Memory B cell (primary cell): ENCODE data around the gene GPR152.
A peak's percentile ranks its signal among the peaks of the same experiment; 100 is the strongest.
"Not testable (repeated sequence)": the region's sequence is repeated elsewhere in the genome, so short reads cannot be mapped to it uniquely, and the experiment has no call there.

Experiments
- ATAC-seq: fragments of 150-1000 bp; cut with Tn5 transposase; 2 replicates; pipeline ENCODE4 v1.10.0; 2021; ENCODE audit warnings: low read depth, mild to moderate bottlenecking, moderate library complexity
- DNase-seq, 2 donors: peaks; one replicate each; pipeline ENCODE4 v3.0.0; 2022; ENCODE audit warnings: low spot score in 2 of 2
- H3K27ac Mint-ChIP-seq: one replicate; pipeline ENCODE4 v1.8.0; 2022; ENCODE audit warnings: mild to moderate bottlenecking, moderate library complexity, mixed read lengths
- H3K27me3 Mint-ChIP-seq: one replicate; pipeline ENCODE4 v1.8.0; 2022; ENCODE audit warnings: mixed read lengths
- H3K36me3 Mint-ChIP-seq: one replicate; pipeline ENCODE4 v1.8.0; 2022; ENCODE audit warnings: mild to moderate bottlenecking, mixed read lengths
- H3K4me1 Mint-ChIP-seq: one replicate; pipeline ENCODE4 v1.8.0; 2022; ENCODE audit warnings: mixed read lengths
- H3K4me3 Mint-ChIP-seq: one replicate; pipeline ENCODE4 v1.8.0; 2022; ENCODE audit warnings: mild to moderate bottlenecking, moderate library complexity, mixed read lengths
- H3K9me3 Mint-ChIP-seq: one replicate; pipeline ENCODE4 v1.8.0; 2022; ENCODE audit warnings: mixed read lengths

GPR152 gene

GRCh38 chr11:67492801-67493547, 40.4 kb upstream of the GPR152 start:
- Mint-ChIP-seq H3K9me3 (no peaks in the 10 kb centered on the region), H3K36me3 (peaks cover 21% of the 10 kb centered on the region), H3K4me1 (peaks cover 14% of the 10 kb centered on the region), H3K27me3 (no peaks in the 10 kb centered on the region), H3K4me3 (no peak overlapping the region), H3K27ac (no peak overlapping the region)
- DNase-seq = no peak
- ATAC-seq = no peak

- no peak overlapping the region for H3K27ac Mint-ChIP-seq
- ATAC-seq (no peak), DNase-seq (no peak)
- no peak overlapping the region for H3K4me3 Mint-ChIP-seq
- H3K9me3 Mint-ChIP-seq = no peaks in the 10 kb centered on the region
- peaks cover 20% of the 10 kb centered on the region for H3K4me1 Mint-ChIP-seq
- no peaks in the 10 kb centered on the region for H3K27me3 Mint-ChIP-seq
- H3K36me3 Mint-ChIP-seq = peaks cover 24% of the 10 kb centered on the region
These were observed 39.7 kb upstream of the GPR152 start for GRCh38 chr11:67492069-67492727.

- H3K27ac Mint-ChIP-seq = no peak overlapping the region
- DNase-seq (no peak), ATAC-seq (no peak)
- no peaks in the 10 kb centered on the region for H3K9me3 Mint-ChIP-seq
- no peak overlapping the region for H3K4me3 Mint-ChIP-seq
- no peaks in the 10 kb centered on the region for H3K27me3 Mint-ChIP-seq
- peaks cover 26% of the 10 kb centered on the region for H3K4me1 Mint-ChIP-seq
- H3K36me3 Mint-ChIP-seq = peaks cover 24% of the 10 kb centered on the region
These were observed 38.9 kb upstream of the GPR152 start for GRCh38 chr11:67491276-67492068.

GRCh38 chr11:67490727-67491065, 38.2 kb upstream of the GPR152 start:
- Mint-ChIP-seq H3K9me3 (no peaks in the 10 kb centered on the region), H3K27me3 (no peaks in the 10 kb centered on the region), H3K4me3 (no peak overlapping the region), H3K36me3 (peaks cover 21% of the 10 kb centered on the region), H3K27ac (no peak overlapping the region), H3K4me1 (peaks cover 32% of the 10 kb centered on the region)
- DNase-seq (no peak), ATAC-seq (no peak)

GRCh38 chr11:67489885-67490726, 37.6 kb upstream of the GPR152 start:
- DNase-seq (no peak), ATAC-seq (no peak)
- Mint-ChIP-seq H3K36me3 (peaks cover 18% of the 10 kb centered on the region), H3K9me3 (no peaks in the 10 kb centered on the region), H3K27ac (no peak overlapping the region), H3K4me1 (peaks cover 34% of the 10 kb centered on the region), H3K27me3 (no peaks in the 10 kb centered on the region), H3K4me3 (no peak overlapping the region)

- H3K27ac Mint-ChIP-seq = peak overlapping the region; percentile 31
- H3K4me1 Mint-ChIP-seq = peaks cover 41% of the 10 kb centered on the region
- H3K4me3 Mint-ChIP-seq = no peak overlapping the region
- ATAC-seq (no peak), DNase-seq (no peak)
- H3K27me3 Mint-ChIP-seq = no peaks in the 10 kb centered on the region
- peaks cover 17% of the 10 kb centered on the region for H3K36me3 Mint-ChIP-seq
- no peaks in the 10 kb centered on the region for H3K9me3 Mint-ChIP-seq
These were observed 36.8 kb upstream of the GPR152 start for GRCh38 chr11:67489203-67489884.

- Mint-ChIP-seq H3K27ac (peak overlapping the region; percentile 92), H3K27me3 (no peaks in the 10 kb centered on the region), H3K9me3 (no peaks in the 10 kb centered on the region), H3K36me3 (peaks cover 15% of the 10 kb centered on the region), H3K4me3 (peak overlapping the region; percentile 73), H3K4me1 (peaks cover 58% of the 10 kb centered on the region)
- DNase-seq (peak in 1 of 2 donors; percentile 40), ATAC-seq (peak; percentile 12)
These were observed 34.1 kb upstream of the GPR152 start for GRCh38 chr11:67486481-67487195.

GRCh38 chr11:67485873-67486361, 33.4 kb upstream of the GPR152 start:
- Mint-ChIP-seq H3K36me3 (peaks cover 12% of the 10 kb centered on the region), H3K4me1 (peaks cover 56% of the 10 kb centered on the region), H3K4me3 (peak overlapping the region; percentile 73), H3K27ac (peak overlapping the region; percentile 92)
- H3K9me3 Mint-ChIP-seq, DNase-seq, H3K27me3 Mint-ChIP-seq: not testable (repeated sequence)
- peak; percentile 6 for ATAC-seq

GRCh38 chr11:67484847-67485311, 32.4 kb upstream of the GPR152 start:
- H3K9me3 Mint-ChIP-seq = no peaks in the 10 kb centered on the region
- peaks cover 55% of the 10 kb centered on the region for H3K4me1 Mint-ChIP-seq
- DNase-seq (peak; percentile 57 to 64), ATAC-seq (peak; percentile 36)
- peak overlapping the region; percentile 99 for H3K4me3 Mint-ChIP-seq
- H3K27ac Mint-ChIP-seq = peak overlapping the region; percentile 92
- H3K27me3 Mint-ChIP-seq = no peaks in the 10 kb centered on the region
- H3K36me3 Mint-ChIP-seq = peaks cover 10% of the 10 kb centered on the region

GRCh38 chr11:67483831-67484665, 31.5 kb upstream of the GPR152 start:
- H3K27ac Mint-ChIP-seq = peak overlapping the region; percentile 92
- H3K4me3 Mint-ChIP-seq = peak overlapping the region; percentile 99
- peaks cover 5% of the 10 kb centered on the region for H3K36me3 Mint-ChIP-seq
- H3K4me1 Mint-ChIP-seq = peaks cover 51% of the 10 kb centered on the region
- H3K9me3 Mint-ChIP-seq = no peaks in the 10 kb centered on the region
- DNase-seq = no peak
- no peak for ATAC-seq
- no peaks in the 10 kb centered on the region for H3K27me3 Mint-ChIP-seq

- Mint-ChIP-seq H3K4me1 (peaks cover 48% of the 10 kb centered on the region), H3K27me3 (no peaks in the 10 kb centered on the region), H3K27ac (peak within 1 kb of the TSS; percentile 92), H3K4me3 (peak within 1 kb of the TSS; percentile 99), H3K36me3 (peaks cover 5% of the 10 kb centered on the region), H3K9me3 (no peaks in the 10 kb centered on the region)
- ATAC-seq (peak; percentile 81), DNase-seq (peak; percentile 94)
These were observed 30.6 kb upstream of the GPR152 start, which contains the start of gene AIP for GRCh38 chr11:67482827-67483798. AIP (plus strand) TSS chr11:67483026; CDS start chr11:67483159, 133 bp downstream.
